BE2C (cell line): Measurements from ENCODE around the gene CACHD1.

Experiments used
- DNase-seq: peaks from one replicate; pipeline ENCODE4 v3.0.0-alpha.2; 2020
- H3K27me3 ChIP-seq: fragments of 250-450 bp; sonication (Bioruptor Pico); 2 replicates; pipeline ENCODE4 v1.5.1; 2020; ENCODE audit warnings: mild to moderate bottlenecking
- H3K36me3 ChIP-seq: fragments of 250-450 bp; sonication (Bioruptor Pico); 2 replicates; pipeline ENCODE4 v1.5.1; 2020; ENCODE audit warnings: mild to moderate bottlenecking
- H3K4me1 ChIP-seq: fragments of 250-450 bp; sonication (Bioruptor Pico); 2 replicates; pipeline ENCODE4 v1.5.1; 2020
- H3K4me3 ChIP-seq: 2 replicates; pipeline ENCODE4 v1.5.1; 2011; ENCODE audit warnings: low read depth, low read length
- H3K9me3 ChIP-seq: fragments of 250-450 bp; sonication (Bioruptor Pico); 2 replicates; pipeline ENCODE4 v1.5.1; 2020
- CTCF ChIP-seq: IDR thresholded peaks from 2 replicates; pipeline ENCODE4 v1.5.1; 2012; ENCODE audit warnings: mild to moderate bottlenecking, low read depth, low read length

The CACHD1 gene

GRCh38 chr1:64679177-64679576, 209.2 kb downstream of the CACHD1 start:
- TF ChIP-seq CTCF, result no peak
- no peaks in the 10 kb centered on the region for H3K36me3 ChIP-seq
- DNase-seq, result no peak
- H3K4me3 ChIP-seq, result no peak overlapping the region
- H3K4me1 ChIP-seq, result no peaks in the 10 kb centered on the region
- H3K27me3 ChIP-seq, result no peaks in the 10 kb centered on the region
- no peaks in the 10 kb centered on the region for H3K9me3 ChIP-seq

DNA sequence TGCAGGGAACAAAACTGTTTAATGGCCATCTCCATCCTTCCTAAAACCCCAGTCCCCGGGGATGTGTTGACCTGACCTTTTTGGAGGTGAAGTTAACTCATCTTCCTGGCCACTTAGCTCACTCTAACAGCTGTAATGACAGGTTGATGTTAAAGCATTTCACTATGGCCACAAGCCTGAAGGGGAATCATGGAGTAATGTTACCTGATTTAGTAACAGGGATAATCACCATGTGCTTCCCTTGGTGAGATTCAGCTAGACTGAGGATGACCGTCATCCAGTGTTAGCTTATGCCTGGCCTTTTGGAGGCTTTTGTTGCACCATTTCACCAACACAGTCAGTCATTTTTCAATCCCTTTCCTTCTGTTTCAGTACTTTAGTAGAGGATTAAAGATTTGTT, 210.7 kb downstream of the CACHD1 start:
- no peak for TF ChIP-seq CTCF
- H3K9me3 ChIP-seq, result no peaks in the 10 kb centered on the region
- no peak overlapping the region for H3K4me3 ChIP-seq
- H3K4me1 ChIP-seq, result no peaks in the 10 kb centered on the region
- no peaks in the 10 kb centered on the region for H3K36me3 ChIP-seq
- DNase-seq, result no peak
- H3K27me3 ChIP-seq, result no peaks in the 10 kb centered on the region

DNA sequence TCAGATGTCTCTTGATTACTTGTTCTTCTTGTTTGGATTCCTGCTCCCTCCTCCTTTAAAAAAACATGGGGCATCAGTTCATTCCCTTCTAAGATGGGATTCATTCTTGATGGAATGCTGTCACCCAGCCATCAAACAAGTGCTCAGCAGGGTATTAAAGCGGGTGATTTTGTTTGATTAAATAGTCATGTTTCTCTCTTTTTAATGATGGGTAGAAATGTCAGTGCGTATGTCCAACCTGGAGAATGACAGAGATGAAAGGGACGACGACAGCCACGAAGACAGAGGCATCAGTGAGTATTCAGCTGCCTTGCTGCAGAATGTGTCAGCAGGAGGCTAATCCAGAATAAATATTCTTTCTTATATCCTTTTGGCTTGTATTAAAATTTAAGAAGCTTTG, 211.1 kb downstream of the CACHD1 start:
- Histone ChIP-seq H3K9me3 (no peaks in the 10 kb centered on the region), H3K36me3 (no peaks in the 10 kb centered on the region), H3K4me1 (no peaks in the 10 kb centered on the region), H3K4me3 (no peak overlapping the region), H3K27me3 (no peaks in the 10 kb centered on the region)
- no peak for DNase-seq
- TF ChIP-seq CTCF, result no peak

GRCh38 chr1:64683419-64683818, 213.5 kb downstream of the CACHD1 start:
- no peak for TF ChIP-seq CTCF
- H3K4me3 ChIP-seq, result no peak overlapping the region
- H3K36me3 ChIP-seq, result no peaks in the 10 kb centered on the region
- H3K4me1 ChIP-seq, result no peaks in the 10 kb centered on the region
- DNase-seq, result no peak
- H3K9me3 ChIP-seq, result no peaks in the 10 kb centered on the region
- no peaks in the 10 kb centered on the region for H3K27me3 ChIP-seq

GRCh38 chr1:64685217-64685616, 215.3 kb downstream of the CACHD1 start:
- no peak overlapping the region for H3K4me3 ChIP-seq
- no peaks in the 10 kb centered on the region for H3K36me3 ChIP-seq
- DNase-seq, result no peak
- H3K27me3 ChIP-seq, result no peaks in the 10 kb centered on the region
- no peaks in the 10 kb centered on the region for H3K4me1 ChIP-seq
- TF ChIP-seq CTCF, result no peak
- H3K9me3 ChIP-seq, result no peaks in the 10 kb centered on the region

DNA sequence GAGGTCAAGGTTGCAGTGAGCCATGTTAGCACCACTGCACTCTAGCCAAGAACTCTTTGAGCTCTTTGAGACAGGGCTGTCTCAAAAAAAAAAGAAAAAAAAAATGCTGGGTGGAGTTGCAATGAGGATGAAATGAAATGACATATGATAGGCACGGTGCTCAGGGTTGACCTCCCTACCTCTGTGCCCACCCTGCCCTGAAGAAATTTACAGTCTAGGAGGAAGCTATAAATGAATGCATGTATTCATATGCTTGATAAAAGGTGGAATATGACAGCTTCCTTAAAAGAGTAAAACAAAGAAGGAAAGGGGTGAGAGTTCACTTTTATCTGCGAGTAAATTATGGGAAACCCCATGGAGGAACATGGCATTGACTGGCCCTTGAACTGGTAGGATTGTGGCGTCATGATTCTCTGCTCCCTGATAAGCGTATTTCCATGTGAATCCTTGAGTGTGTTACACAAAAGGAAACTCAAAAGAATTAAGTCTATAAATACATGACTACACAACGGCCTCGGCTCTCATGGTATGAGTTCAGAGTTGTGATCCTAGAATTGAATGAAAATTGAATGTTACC, 215.9 kb downstream of the CACHD1 start:
- H3K9me3 ChIP-seq, result no peaks in the 10 kb centered on the region
- no peak for TF ChIP-seq CTCF
- DNase-seq, result no peak
- H3K27me3 ChIP-seq, result no peaks in the 10 kb centered on the region
- no peaks in the 10 kb centered on the region for H3K36me3 ChIP-seq
- no peaks in the 10 kb centered on the region for H3K4me1 ChIP-seq
- H3K4me3 ChIP-seq, result no peak overlapping the region
